SU-DHL-6 (cell line): ENCODE results near the gene MS4A12.

Experiments used
- CTCF ChIP-seq: fragments of 200-600 bp; sonication (generic); IDR thresholded peaks from one replicate; pipeline ENCODE4 v1.5.1; 2017; ENCODE audit warnings: antibody characterized with exemption, mild to moderate bottlenecking, low read length, moderate library complexity; ENCODE audit not compliant: insufficient read depth, poor library complexity, severe bottlenecking
- EZH2phosphoT487 ChIP-seq: fragments of 200-600 bp; sonication (generic), shearing (Covaris generic); conservative IDR thresholded peaks from 2 replicates; pipeline ENCODE4 v1.6.1; 2018; ENCODE audit warnings: mild to moderate bottlenecking, antibody characterized with exemption, low read length, moderate library complexity, mixed read lengths

DNA sequence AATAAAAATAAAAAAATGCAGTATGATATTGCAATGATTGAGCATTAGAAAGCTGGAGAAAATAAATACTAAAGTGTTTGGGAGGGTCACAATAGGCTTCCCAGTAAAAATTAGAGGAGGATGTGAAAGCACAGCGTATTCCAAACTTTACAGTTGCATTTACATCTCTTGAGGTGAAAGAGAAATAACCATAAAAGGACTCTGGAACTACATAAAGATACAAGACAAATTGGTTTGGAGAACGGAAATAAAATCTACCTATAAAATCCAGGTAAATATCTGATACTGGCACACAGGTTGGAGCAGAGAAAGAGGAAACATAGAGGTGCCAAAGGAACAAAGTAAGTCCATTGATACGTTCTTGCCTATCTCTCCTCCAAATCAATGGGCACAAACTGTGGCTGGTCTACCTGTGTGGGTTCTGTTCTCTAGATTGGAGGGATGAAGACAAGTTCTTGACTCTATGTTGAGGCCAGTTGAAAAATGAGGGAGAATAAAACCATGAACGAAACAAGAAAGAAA is at the start of gene MS4A12:
- TF ChIP-seq CTCF (no peak), EZH2phosphoT487 (no peak)
